Spleen (tissue), 7 donors: Measurements from ENCODE around the gene LCK.

Source experiments
- POLR2AphosphoS5 ChIP-seq, 3 donors: sonication (generic); formaldehyde crosslinking; IDR thresholded peaks; one replicate each; pipeline ENCODE4 v1.5.1; 2017; ENCODE audit warnings: antibody characterized with exemption in 3 of 3
- TF ChIP-seq, protein P1 (sequence below), 11 experiments: fragments of 200-600 bp in 7 of 11; fragments of 450-650 bp in 4 of 11; sonication (generic) in 4 of 11; IDR thresholded peaks in 8 of 11; conservative IDR thresholded peaks in 3 of 11; 1 replicate in 7 of 11; 2 replicates in 4 of 11; pipeline versions ENCODE4 v1.4.0 to v1.8.0; 2016 to 2021; ENCODE audit warnings: antibody characterized with exemption in 11 of 11, inconsistent platforms in 4 of 11, mild to moderate bottlenecking in 1 of 11
- donor health status: DM: no; HTN: no; CAD: no; lungs with moderate emphysema.
- donor health status: DM: no; HTN: no; CAD: no.
- donor health status: DM: no; HTN: no; CAD: no.

DNA sequence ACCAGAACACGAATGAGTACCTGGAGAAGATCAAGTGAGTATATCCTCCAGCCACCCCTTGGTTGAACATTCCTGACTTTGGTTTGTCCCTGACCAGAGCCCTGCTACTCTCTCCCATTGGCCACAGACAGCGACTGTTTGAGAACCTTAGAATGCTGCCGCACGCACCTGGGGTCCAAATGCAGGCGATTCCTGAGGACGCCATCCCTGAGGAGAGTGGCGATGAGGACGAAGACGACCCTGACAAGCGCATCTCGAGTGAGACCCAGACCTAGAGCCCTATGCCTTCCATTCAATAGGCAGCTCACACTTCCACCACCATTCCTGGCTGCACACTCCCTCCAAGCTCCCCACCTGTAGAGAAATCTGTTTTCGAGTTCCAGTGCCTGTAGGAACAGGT is 80.5 kb downstream of the LCK start:
- TF ChIP-seq POLR2AphosphoS5 (IDR thresholded peaks at IDR 0.05), result peak in 2 of 3 donors; percentile 16 to 28
- TF ChIP-seq, protein P1, sequence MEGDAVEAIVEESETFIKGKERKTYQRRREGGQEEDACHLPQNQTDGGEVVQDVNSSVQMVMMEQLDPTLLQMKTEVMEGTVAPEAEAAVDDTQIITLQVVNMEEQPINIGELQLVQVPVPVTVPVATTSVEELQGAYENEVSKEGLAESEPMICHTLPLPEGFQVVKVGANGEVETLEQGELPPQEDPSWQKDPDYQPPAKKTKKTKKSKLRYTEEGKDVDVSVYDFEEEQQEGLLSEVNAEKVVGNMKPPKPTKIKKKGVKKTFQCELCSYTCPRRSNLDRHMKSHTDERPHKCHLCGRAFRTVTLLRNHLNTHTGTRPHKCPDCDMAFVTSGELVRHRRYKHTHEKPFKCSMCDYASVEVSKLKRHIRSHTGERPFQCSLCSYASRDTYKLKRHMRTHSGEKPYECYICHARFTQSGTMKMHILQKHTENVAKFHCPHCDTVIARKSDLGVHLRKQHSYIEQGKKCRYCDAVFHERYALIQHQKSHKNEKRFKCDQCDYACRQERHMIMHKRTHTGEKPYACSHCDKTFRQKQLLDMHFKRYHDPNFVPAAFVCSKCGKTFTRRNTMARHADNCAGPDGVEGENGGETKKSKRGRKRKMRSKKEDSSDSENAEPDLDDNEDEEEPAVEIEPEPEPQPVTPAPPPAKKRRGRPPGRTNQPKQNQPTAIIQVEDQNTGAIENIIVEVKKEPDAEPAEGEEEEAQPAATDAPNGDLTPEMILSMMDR (IDR thresholded peaks at IDR 0.05 in 8 of 11, conservative IDR thresholded peaks at IDR 0.05 in 3 of 11), result no peak
